Eye (tissue), 1 donor: ENCODE results near the gene SPDYE3.
"Not testable (repeated sequence)": the region's sequence is repeated elsewhere in the genome, so short reads cannot be mapped to it uniquely, and the experiment has no call there.

ENCODE experiments used
- DNase-seq: peaks from one replicate; pipeline ENCODE4 v3.0.0-alpha.2; 2015

SPDYE3 gene

GRCh38 chr7:100292162-100292561, 15.3 kb upstream of the SPDYE3 start:
- not testable (repeated sequence) for DNase-seq

- not testable (repeated sequence) for DNase-seq
These were observed 12.2 kb upstream of the SPDYE3 start for GRCh38 chr7:100295269-100295668.

GRCh38 chr7:100297852-100298631, 9.5 kb upstream of the SPDYE3 start:
- not testable (repeated sequence) for DNase-seq

GRCh38 chr7:100298632-100298895, 8.9 kb upstream of the SPDYE3 start:
- DNase-seq = not testable (repeated sequence)

- not testable (repeated sequence) for DNase-seq
These were observed 3.0 kb upstream of the SPDYE3 start for GRCh38 chr7:100304526-100304925.

GRCh38 chr7:100318329-100318728, 10.8 kb downstream of the SPDYE3 start:
- DNase-seq = not testable (repeated sequence)

- DNase-seq = not testable (repeated sequence)
These were observed 14.1 kb downstream of the SPDYE3 start for GRCh38 chr7:100321648-100322047.

GRCh38 chr7:100324194-100324593, 16.7 kb downstream of the SPDYE3 start:
- DNase-seq = not testable (repeated sequence)

GRCh38 chr7:100325671-100326070, 18.2 kb downstream of the SPDYE3 start:
- not testable (repeated sequence) for DNase-seq

GRCh38 chr7:100326914-100327313, 19.4 kb downstream of the SPDYE3 start:
- DNase-seq = not testable (repeated sequence)

- DNase-seq = peak; percentile 94
These were observed 28.3 kb downstream of the SPDYE3 start for GRCh38 chr7:100335566-100336466.

GRCh38 chr7:100338083-100338696, 30.7 kb downstream of the SPDYE3 start:
- DNase-seq = not testable (repeated sequence)

GRCh38 chr7:100341286-100341685, 33.8 kb downstream of the SPDYE3 start:
- DNase-seq = not testable (repeated sequence)

GRCh38 chr7:100342765-100343164, 35.3 kb downstream of the SPDYE3 start:
- DNase-seq = no peak

GRCh38 chr7:100344124-100344559, 36.6 kb downstream of the SPDYE3 start:
- DNase-seq = not testable (repeated sequence)

- DNase-seq = peak; percentile 21
These were observed 37.2 kb downstream of the SPDYE3 start for GRCh38 chr7:100344560-100345287.

GRCh38 chr7:100345288-100345672, 37.8 kb downstream of the SPDYE3 start:
- DNase-seq = peak; percentile 43

- DNase-seq = no peak
These were observed 39.4 kb downstream of the SPDYE3 start for GRCh38 chr7:100346921-100347320.

- DNase-seq = no peak
These were observed 41.3 kb downstream of the SPDYE3 start for GRCh38 chr7:100348805-100349204.

GRCh38 chr7:100349757-100350156, 42.3 kb downstream of the SPDYE3 start:
- no peak for DNase-seq

GRCh38 chr7:100351657-100352058, 44.2 kb downstream of the SPDYE3 start:
- DNase-seq = no peak

GRCh38 chr7:100352230-100352781, 44.8 kb downstream of the SPDYE3 start:
- DNase-seq = not testable (repeated sequence)
